DMS 273 (cell line): ENCODE measurements around the gene ZDHHC3.

Experiments
- DNase-seq: peaks from one replicate; lab custom pipeline; 2025; ENCODE audit not compliant: unreplicated experiment; lab: John Stamatoyannopoulos, UW

The ZDHHC3 gene

GRCh38 chr3:44899683-44900367 lies 76.1 kb downstream of the ZDHHC3 start:
- no peak for DNase-seq

- DNase-seq = no peak
These were observed 79.5 kb downstream of the ZDHHC3 start for GRCh38 chr3:44896440-44896839.

- DNase-seq = peak; percentile 5
These were observed 81.5 kb downstream of the ZDHHC3 start for GRCh38 chr3:44894485-44894884.

GRCh38 chr3:44893097-44893496 lies 82.9 kb downstream of the ZDHHC3 start:
- DNase-seq = no peak

- no peak for DNase-seq
These were observed 83.3 kb downstream of the ZDHHC3 start for GRCh38 chr3:44892689-44893088.

GRCh38 chr3:44890852-44891251 lies 85.1 kb downstream of the ZDHHC3 start:
- no peak for DNase-seq

GRCh38 chr3:44890258-44890657 lies 85.7 kb downstream of the ZDHHC3 start:
- no peak for DNase-seq

GRCh38 chr3:44887101-44887500 lies 88.9 kb downstream of the ZDHHC3 start:
- peak; percentile 44 for DNase-seq

GRCh38 chr3:44886561-44886960 lies 89.4 kb downstream of the ZDHHC3 start:
- DNase-seq = peak; percentile 9

GRCh38 chr3:44885618-44886017 lies 90.4 kb downstream of the ZDHHC3 start:
- DNase-seq = peak; percentile 58

GRCh38 chr3:44883999-44884431 lies 92.0 kb downstream of the ZDHHC3 start:
- DNase-seq = peak; percentile 69

GRCh38 chr3:44883213-44883955 lies 92.6 kb downstream of the ZDHHC3 start:
- peak; percentile 4 for DNase-seq

GRCh38 chr3:44880284-44880683 lies 95.7 kb downstream of the ZDHHC3 start:
- DNase-seq = peak; percentile 10

GRCh38 chr3:44877333-44877732 lies 98.6 kb downstream of the ZDHHC3 start:
- no peak for DNase-seq

GRCh38 chr3:44875596-44875995 lies 100.4 kb downstream of the ZDHHC3 start:
- no peak for DNase-seq
